HL-60 (cell line): ENCODE measurements around the gene KARS1.

Source experiments
- DNase-seq, 2 experiments: peaks; one replicate each; pipeline ENCODE4 v3.0.0-alpha.2; 2010 to 2020; ENCODE audit warnings: low read depth in 1 of 2, low spot score in 1 of 2
- H3K27ac ChIP-seq: fragments of 250-450 bp; sonication (Bioruptor Pico); replicated peaks from 2 replicates; pipeline ENCODE4 v1.5.1; 2020; ENCODE audit warnings: mild to moderate bottlenecking, moderate library complexity
- H3K27me3 ChIP-seq: fragments of 250-450 bp; sonication (Bioruptor Pico); 2 replicates; pipeline ENCODE4 v1.5.1; 2021; ENCODE audit warnings: mild to moderate bottlenecking, moderate library complexity; ENCODE audit not compliant: insufficient read depth, poor library complexity, severe bottlenecking
- H3K4me3 ChIP-seq: replicated peaks from 2 replicates; pipeline ENCODE4 v1.5.1; 2011; ENCODE audit warnings: mild to moderate bottlenecking, control low read depth, low read length; ENCODE audit not compliant: insufficient read depth
- CTCF ChIP-seq: IDR thresholded peaks from one replicate; pipeline ENCODE4 v1.5.1; 2011; ENCODE audit warnings: low read length, control low read depth, inconsistent platforms; ENCODE audit not compliant: insufficient read depth
- GABPA ChIP-seq: IDR thresholded peaks from 2 replicates; pipeline ENCODE4 v1.6.1; 2012; ENCODE audit warnings: low read depth
- POLR2AphosphoS5 ChIP-seq: IDR thresholded peaks from 2 replicates; pipeline ENCODE4 v1.6.1; 2012; ENCODE audit warnings: low read depth
- REST ChIP-seq: IDR thresholded peaks from 2 replicates; pipeline ENCODE4 v1.6.1; 2012; ENCODE audit warnings: low read depth; ENCODE audit not compliant: insufficient replicate concordance
- SPI1 ChIP-seq: IDR thresholded peaks from 2 replicates; pipeline ENCODE4 v1.6.1; 2012; ENCODE audit warnings: low read depth, mild to moderate bottlenecking, borderline replicate concordance

Gene KARS1

GRCh38 chr16:75647112-75647491 is 363 bp downstream of the KARS1 start:
- no peak for DNase-seq
- Histone ChIP-seq H3K4me3 (peak overlapping the region; percentile 99), H3K27me3 (no peaks in the 10 kb centered on the region), H3K27ac (peak overlapping the region; percentile 92)
- no peak for TF ChIP-seq CTCF
- no peak for TF ChIP-seq SPI1

GRCh38 chr16:75644240-75645012 is 3.0 kb downstream of the KARS1 start:
- Histone ChIP-seq H3K27ac (no peak overlapping the region), H3K4me3 (no peak overlapping the region), H3K27me3 (no peaks in the 10 kb centered on the region)
- no peak for TF ChIP-seq SPI1
- no peak for TF ChIP-seq POLR2AphosphoS5
- no peak for TF ChIP-seq CTCF
- TF ChIP-seq REST: no peak
- no peak for TF ChIP-seq GABPA
- DNase-seq: no peak

GRCh38 chr16:75640598-75640997 is 6.9 kb downstream of the KARS1 start:
- no peak overlapping the region for H3K27ac ChIP-seq

GRCh38 chr16:75635036-75635435 is 12.4 kb downstream of the KARS1 start:
- DNase-seq: no peak
- TF ChIP-seq SPI1: no peak
- no peak for TF ChIP-seq REST
- no peak for TF ChIP-seq GABPA
- no peak for TF ChIP-seq CTCF
- TF ChIP-seq POLR2AphosphoS5: no peak
- no peak overlapping the region for H3K4me3 ChIP-seq
- H3K27ac ChIP-seq: no peak overlapping the region
- H3K27me3 ChIP-seq: no peaks in the 10 kb centered on the region

More at GRCh38 chr16:75640598-75640997, 6.9 kb downstream of the KARS1 start:
- TF ChIP-seq POLR2AphosphoS5 (no peak), CTCF (no peak)
- Histone ChIP-seq H3K4me3 (no peak overlapping the region), H3K27me3 (no peaks in the 10 kb centered on the region)
- no peak for DNase-seq
